Measurements from ENCODE around the gene WSCD2.

DNA sequence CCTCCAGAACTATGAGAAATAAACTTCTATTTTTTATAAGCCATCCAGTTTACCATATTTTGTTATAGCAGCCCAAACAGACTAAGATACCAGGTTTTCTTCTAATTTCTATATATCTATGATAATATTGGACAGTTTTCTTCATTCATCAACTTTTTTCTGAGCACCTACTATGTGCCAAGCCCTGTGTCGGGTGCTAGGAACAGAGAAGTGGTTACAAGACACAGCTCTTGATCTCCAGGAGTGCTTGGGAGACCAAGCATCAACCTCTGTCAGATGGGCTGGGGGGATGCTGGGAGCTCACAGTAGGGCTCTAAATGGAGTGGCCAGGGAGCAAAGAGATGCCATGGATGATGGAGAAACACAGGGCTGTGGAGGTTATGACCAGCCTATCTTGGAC is 2.9 kb upstream of the WSCD2 start:
- no peak for TF ChIP-seq POLR2A (IDR thresholded peaks at IDR 0.05)
- TF ChIP-seq CTCF (IDR thresholded peaks at IDR 0.05): no peak
- TF ChIP-seq POLR2AphosphoS5 (IDR thresholded peaks at IDR 0.05): no peak
- no peak for TF ChIP-seq EP300 (IDR thresholded peaks at IDR 0.05)
